ENCODE results near the gene XPNPEP2.
"Not testable (repeated sequence)": the region's sequence is repeated elsewhere in the genome, so short reads cannot be mapped to it uniquely, and the experiment has no call there.

The XPNPEP2 gene

GRCh38 chrX:129718676-129719075 is 20.1 kb upstream of the XPNPEP2 start:
- in situ Hi-C loops (cut with MboI; ENCODE audit: low pct_unique_long_range_greater_than_20kb, low sequenced_read_pairs) = no loop called here
- no peak for DNase-seq

- in situ Hi-C loops (cut with MboI; ENCODE audit: low pct_unique_long_range_greater_than_20kb, low sequenced_read_pairs) = no loop called here
These were observed 19.5 kb upstream of the XPNPEP2 start for GRCh38 chrX:129719268-129719667.

GRCh38 chrX:129719931-129720530 is 18.7 kb upstream of the XPNPEP2 start:
- in situ Hi-C loops (cut with MboI; ENCODE audit: low pct_unique_long_range_greater_than_20kb, low sequenced_read_pairs) = no loop called here
- DNase-seq = no peak

More at GRCh38 chrX:129719268-129719667, 19.5 kb upstream of the XPNPEP2 start:
- DNase-seq = no peak

GRCh38 chrX:129720741-129721140 is 18.0 kb upstream of the XPNPEP2 start:
- DNase-seq = no peak
- in situ Hi-C loops (cut with MboI; ENCODE audit: low pct_unique_long_range_greater_than_20kb, low sequenced_read_pairs) = no loop called here

GRCh38 chrX:129721414-129721813 is 17.4 kb upstream of the XPNPEP2 start:
- DNase-seq = no peak
- in situ Hi-C loops (cut with MboI; ENCODE audit: low pct_unique_long_range_greater_than_20kb, low sequenced_read_pairs) = no loop called here

- in situ Hi-C loops (cut with MboI; ENCODE audit: low pct_unique_long_range_greater_than_20kb, low sequenced_read_pairs) = no loop called here
These were observed 16.9 kb upstream of the XPNPEP2 start for GRCh38 chrX:129721870-129722269.

GRCh38 chrX:129723511-129723910 is 15.3 kb upstream of the XPNPEP2 start:
- in situ Hi-C loops (cut with MboI; ENCODE audit: low pct_unique_long_range_greater_than_20kb, low sequenced_read_pairs) = no loop called here

More at GRCh38 chrX:129721870-129722269, 16.9 kb upstream of the XPNPEP2 start:
- peak; percentile 35 for DNase-seq

GRCh38 chrX:129724754-129725153 is 14.0 kb upstream of the XPNPEP2 start:
- DNase-seq = no peak
- in situ Hi-C loops (cut with MboI; ENCODE audit: low pct_unique_long_range_greater_than_20kb, low sequenced_read_pairs) = loop anchor here (25.0 kb wide), 1 partner anchor 87 kb away; no protein-coding TSS in a partner anchor

More at GRCh38 chrX:129723511-129723910, 15.3 kb upstream of the XPNPEP2 start:
- no peak for DNase-seq

- in situ Hi-C loops (cut with MboI; ENCODE audit: low pct_unique_long_range_greater_than_20kb, low sequenced_read_pairs) = loop anchor here (25.0 kb wide), 1 partner anchor 89 kb away; no protein-coding TSS in a partner anchor
- DNase-seq = peak; percentile 73
These were observed 12.3 kb upstream of the XPNPEP2 start for GRCh38 chrX:129726307-129727111.

GRCh38 chrX:129728061-129728460 is 10.7 kb upstream of the XPNPEP2 start:
- DNase-seq = no peak
- in situ Hi-C loops (cut with MboI; ENCODE audit: low pct_unique_long_range_greater_than_20kb, low sequenced_read_pairs) = loop anchor here (25.0 kb wide), 1 partner anchor 91 kb away; no protein-coding TSS in a partner anchor

- DNase-seq = peak; percentile 34
- in situ Hi-C loops (cut with MboI; ENCODE audit: low pct_unique_long_range_greater_than_20kb, low sequenced_read_pairs) = loop anchor here (25.0 kb wide), 1 partner anchor 94 kb away; no protein-coding TSS in a partner anchor
These were observed 7.6 kb upstream of the XPNPEP2 start for GRCh38 chrX:129731228-129731627.

- in situ Hi-C loops (cut with MboI; ENCODE audit: low pct_unique_long_range_greater_than_20kb, low sequenced_read_pairs) = loop anchor here (25.0 kb wide), 1 partner anchor 96 kb away; no protein-coding TSS in a partner anchor
- no peak for DNase-seq
These were observed 5.9 kb upstream of the XPNPEP2 start for GRCh38 chrX:129732857-129733256.

GRCh38 chrX:129733335-129733734 is 5.4 kb upstream of the XPNPEP2 start:
- no peak for DNase-seq
- in situ Hi-C loops (cut with MboI; ENCODE audit: low pct_unique_long_range_greater_than_20kb, low sequenced_read_pairs) = loop anchor here (25.0 kb wide), 1 partner anchor 96 kb away; no protein-coding TSS in a partner anchor

- DNase-seq = peak; percentile 30
- in situ Hi-C loops (cut with MboI; ENCODE audit: low pct_unique_long_range_greater_than_20kb, low sequenced_read_pairs) = loop anchor here (25.0 kb wide), 1 partner anchor 99 kb away; no protein-coding TSS in a partner anchor
These were observed 2.3 kb upstream of the XPNPEP2 start for GRCh38 chrX:129736491-129736890.

- DNase-seq = peak; percentile 29
- in situ Hi-C loops (cut with MboI; ENCODE audit: low pct_unique_long_range_greater_than_20kb, low sequenced_read_pairs) = loop anchor here (25.0 kb wide), 1 partner anchor 101 kb away; no protein-coding TSS in a partner anchor
These were observed 863 bp upstream of the XPNPEP2 start for GRCh38 chrX:129737916-129738315.

GRCh38 chrX:129739578-129739977 is 799 bp downstream of the XPNPEP2 start:
- DNase-seq = no peak
- in situ Hi-C loops (cut with MboI; ENCODE audit: low pct_unique_long_range_greater_than_20kb, low sequenced_read_pairs) = loop anchor here (25.0 kb wide), 1 partner anchor 102 kb away; no protein-coding TSS in a partner anchor

GRCh38 chrX:129741880-129742758 is 3.3 kb downstream of the XPNPEP2 start:
- DNase-seq = no peak

GRCh38 chrX:129742759-129743152 is 4.0 kb downstream of the XPNPEP2 start:
- not testable (repeated sequence) for DNase-seq

More at GRCh38 chrX:129741880-129742758, 3.3 kb downstream of the XPNPEP2 start:
- in situ Hi-C loops (cut with MboI; ENCODE audit: low pct_unique_long_range_greater_than_20kb, low sequenced_read_pairs) = loop anchor here (25.0 kb wide), 1 partner anchor 105 kb away; no protein-coding TSS in a partner anchor

GRCh38 chrX:129743821-129744220 is 5.0 kb downstream of the XPNPEP2 start:
- in situ Hi-C loops (cut with MboI; ENCODE audit: low pct_unique_long_range_greater_than_20kb, low sequenced_read_pairs) = loop anchor here (25.0 kb wide), 1 partner anchor 107 kb away; no protein-coding TSS in a partner anchor
- DNase-seq = no peak

More at GRCh38 chrX:129742759-129743152, 4.0 kb downstream of the XPNPEP2 start:
- in situ Hi-C loops (cut with MboI; ENCODE audit: low pct_unique_long_range_greater_than_20kb, low sequenced_read_pairs) = loop anchor here (25.0 kb wide), 1 partner anchor 105 kb away; no protein-coding TSS in a partner anchor
